Smooth muscle cell of the umbilical artery (primary cell): Measurements from ENCODE around the gene NDUFS5. TPM values are rescaled to one million over a fixed set of nuclear protein-coding genes. Genes with fewer than 3 reads are reported as not detected.

Experiments
- total RNA-seq: library from RNA; depleted of rRNA; stranded (reverse); fragments of >200 nt; gene quantifications from 2 replicates; pipeline ENCODE4 v1.2.3, GENCODE V29; 2014

Gene NDUFS5
- 545 and 622 TPM in 2 replicates for total RNA-seq

GRCh38 chr1:39026051-39026865 is at the start of gene NDUFS5:
Gene NDUFS5, plus strand, starts transcription at chr1:39026350. Its CDS starts 2,375 bp downstream, at chr1:39028725.

GRCh38 chr1:38990738-38991637 is 35.2 kb upstream of the NDUFS5 start, which contains the start of gene AKIRIN1:
Gene AKIRIN1, plus strand, starts transcription at chr1:38991276. Its CDS starts 105 bp downstream, at chr1:38991381.

Other genes with a start within 250 kb of the NDUFS5 start
- 30.6 and 32.1 TPM in 2 replicates for gene RRAGC, start 166.6 kb upstream of the NDUFS5 start, total RNA-seq
- gene MYCBP, start 153.0 kb upstream of the NDUFS5 start, total RNA-seq, result 9.2 and 14.8 TPM in 2 replicates
- gene GJA9, start 144.8 kb upstream of the NDUFS5 start, total RNA-seq, result not detected in 2 replicates
- gene RHBDL2, start 84.5 kb upstream of the NDUFS5 start, total RNA-seq, result 0.30 and 3.8 TPM in 2 replicates
- 56.4 and 82.3 TPM in 2 replicates for gene AKIRIN1, start 35.1 kb upstream of the NDUFS5 start, total RNA-seq
- 448 and 701 TPM in 2 replicates for gene MACF1, start 178.3 kb downstream of the NDUFS5 start, total RNA-seq